GM21360 (cell line): ENCODE data around the gene TRAPPC8.
"Not testable (repeated sequence)": the region's sequence is repeated elsewhere in the genome, so short reads cannot be mapped to it uniquely, and the experiment has no call there.

Source experiments
- ATAC-seq: cut with Tn5 transposase; IDR thresholded peaks from one replicate; pipeline ENCODE4 v1.9.1; 2021; ENCODE audit warnings: mild to moderate bottlenecking, moderate library complexity; ENCODE audit not compliant: unreplicated experiment

The TRAPPC8 gene

DNA sequence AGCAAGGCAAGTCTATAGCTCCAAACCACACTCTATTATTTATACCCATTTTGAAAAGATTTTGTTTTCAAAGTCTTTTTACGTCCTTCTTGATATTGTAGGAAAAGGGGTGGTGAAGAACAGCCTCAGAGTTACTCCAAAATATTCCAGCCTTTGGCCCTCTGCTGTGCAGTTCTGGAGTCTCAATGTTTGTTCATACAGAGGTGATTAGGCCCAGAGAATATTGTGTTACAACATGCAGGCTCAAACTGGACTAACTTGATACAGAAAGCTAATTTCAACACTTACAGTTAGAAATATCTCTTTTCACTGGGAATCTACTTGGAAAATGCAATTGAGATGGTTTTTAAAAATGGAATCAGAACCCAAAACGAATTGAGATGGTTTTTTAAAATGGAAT lies 141.8 kb downstream of the TRAPPC8 start:
- no peak for ATAC-seq

DNA sequence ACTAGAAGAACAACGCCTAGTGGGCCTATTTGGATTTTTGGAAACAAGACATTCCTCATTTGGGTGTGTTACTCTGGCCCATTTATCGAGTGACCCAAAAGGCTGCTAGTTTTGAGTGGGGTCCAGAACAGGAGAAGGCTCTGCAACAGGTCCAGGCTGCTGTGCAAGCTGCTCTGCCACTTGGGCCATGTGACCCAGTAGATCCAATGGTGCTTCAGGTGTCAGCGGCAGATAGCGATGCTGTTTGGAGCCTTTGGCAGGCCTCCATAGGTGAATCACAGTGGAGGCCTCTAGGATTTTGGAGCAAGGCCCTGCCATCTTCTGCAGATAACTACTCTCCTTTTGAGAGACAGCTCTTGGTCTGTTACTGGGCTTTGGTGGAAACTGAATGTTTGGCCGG lies 143.7 kb downstream of the TRAPPC8 start:
- ATAC-seq, result not testable (repeated sequence)

DNA sequence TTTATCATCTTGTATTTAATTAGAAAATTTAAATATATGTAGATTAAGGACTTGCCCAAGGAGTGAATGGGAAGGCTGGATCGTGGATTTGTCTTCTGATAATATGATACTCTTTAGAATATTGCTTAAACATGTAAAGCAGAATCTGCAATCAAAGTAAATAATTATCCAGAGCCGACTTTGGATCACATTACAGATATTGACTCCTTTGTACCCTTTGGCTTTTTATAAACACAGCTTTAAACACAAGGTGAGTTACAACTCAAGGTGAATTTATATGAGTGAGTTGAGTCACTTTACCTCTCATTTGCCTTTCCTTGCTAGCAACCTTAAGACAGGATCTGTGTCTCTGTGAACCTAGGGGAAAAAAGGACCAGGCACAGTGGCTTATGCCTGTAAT lies 144.5 kb downstream of the TRAPPC8 start:
- no peak for ATAC-seq

DNA sequence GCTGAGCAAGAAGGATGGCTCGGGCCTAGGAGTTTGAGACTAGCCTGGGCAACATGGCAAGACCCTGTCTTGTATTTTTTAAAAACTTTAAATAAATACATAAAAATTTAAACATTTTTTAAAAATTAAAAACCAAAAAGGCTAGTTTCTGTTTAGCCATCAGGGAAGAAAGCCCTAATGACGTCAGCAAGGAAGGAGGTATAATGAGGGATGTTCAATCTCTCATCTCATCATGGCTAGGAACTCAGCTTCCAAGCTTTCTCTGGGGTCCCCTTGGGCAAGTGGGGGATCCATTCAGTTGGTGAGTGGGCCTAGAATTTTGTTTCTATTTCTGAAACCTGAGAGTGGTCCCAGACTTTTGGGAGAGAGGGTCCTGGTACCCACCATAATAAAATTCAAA lies 147.2 kb downstream of the TRAPPC8 start:
- ATAC-seq, result no peak

DNA sequence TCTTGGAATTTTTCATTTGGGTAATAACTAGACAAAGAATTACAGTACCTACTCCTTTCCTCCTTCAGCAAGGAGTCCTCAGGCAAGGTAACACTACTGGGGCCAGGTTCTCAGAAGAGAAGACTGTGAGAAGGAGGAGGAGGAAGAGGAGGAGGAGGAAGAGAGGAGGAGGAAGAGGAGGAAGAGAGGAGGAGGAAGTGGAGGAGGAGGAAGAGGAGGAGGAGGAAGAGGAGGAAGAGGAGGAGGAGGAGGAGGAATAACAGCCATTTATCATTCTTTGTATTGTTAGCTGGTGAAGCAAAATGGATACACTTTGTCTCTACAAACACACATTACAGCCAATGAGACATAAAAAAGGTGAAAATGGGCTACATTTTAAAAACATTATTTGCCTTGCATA lies 149.4 kb downstream of the TRAPPC8 start:
- ATAC-seq, result no peak

DNA sequence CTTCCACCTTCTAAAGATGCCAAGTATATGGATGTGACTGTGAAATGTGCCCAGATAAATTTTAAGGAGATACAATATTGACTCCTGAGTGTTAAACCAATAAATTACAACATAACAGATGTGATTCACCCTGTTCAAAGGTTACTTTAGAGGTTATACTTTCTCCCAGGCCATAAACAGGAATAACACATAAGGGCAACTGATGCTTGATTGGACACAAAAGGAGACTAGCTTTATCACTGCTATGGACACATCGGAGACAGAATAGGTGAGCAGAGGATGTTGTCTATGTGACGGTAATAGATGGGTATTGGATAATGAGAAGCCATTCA lies 150.4 kb downstream of the TRAPPC8 start:
- no peak for ATAC-seq

DNA sequence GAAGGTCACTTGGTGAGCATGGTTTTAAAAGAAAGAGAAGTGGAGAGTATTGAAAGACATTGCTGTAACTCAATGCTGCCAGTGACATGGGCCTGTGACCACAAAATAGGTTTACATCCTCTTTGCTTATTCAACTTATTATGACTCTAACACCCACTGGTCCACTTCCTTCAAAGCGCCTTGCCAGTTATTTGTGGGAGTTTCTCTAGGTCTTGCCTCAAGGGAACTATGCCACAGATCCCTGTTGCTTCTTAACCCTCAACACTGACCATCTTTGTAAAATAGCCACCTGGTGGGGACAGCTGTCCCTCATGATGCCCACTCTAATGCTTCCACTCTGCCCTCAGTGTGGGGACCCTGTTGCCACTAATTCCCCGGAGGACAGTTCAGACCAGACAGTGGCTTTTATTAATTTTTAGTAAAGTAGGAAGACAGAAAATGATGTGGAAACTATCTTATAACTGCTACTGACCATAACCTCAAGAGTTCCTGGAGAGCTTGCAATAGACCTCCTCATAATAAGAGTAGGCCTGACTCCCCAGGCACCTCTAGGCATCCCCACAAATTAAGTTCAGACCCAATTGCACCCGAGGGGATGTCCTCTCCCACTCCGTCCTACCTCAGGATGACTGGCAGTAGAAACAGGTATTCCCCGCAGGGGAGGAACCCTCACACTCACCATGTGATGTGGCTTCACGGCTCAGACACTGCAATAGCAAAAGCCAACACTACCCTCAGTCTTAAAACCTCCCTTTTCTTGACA lies 150.9 kb downstream of the TRAPPC8 start:
- ATAC-seq, result peak; percentile 95

DNA sequence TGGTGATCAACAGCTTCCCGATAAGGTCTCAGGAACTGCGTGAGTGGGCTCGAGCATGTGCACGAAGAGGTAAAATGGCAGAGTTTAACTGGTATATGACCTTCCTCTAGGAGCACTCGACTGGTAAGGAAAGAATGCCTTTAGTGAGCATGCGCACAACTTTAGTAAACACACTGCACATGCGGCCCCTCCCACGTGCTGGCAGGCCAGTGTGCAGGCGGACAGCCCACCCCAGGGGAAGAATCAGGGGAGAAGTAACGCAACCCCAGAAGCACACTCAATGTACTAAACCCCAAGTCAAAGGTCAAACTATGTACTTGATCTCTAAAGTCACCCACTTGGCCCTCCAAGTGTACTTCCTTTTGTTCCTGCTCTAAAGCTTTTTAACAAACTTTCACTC lies 153.5 kb downstream of the TRAPPC8 start:
- no peak for ATAC-seq

DNA sequence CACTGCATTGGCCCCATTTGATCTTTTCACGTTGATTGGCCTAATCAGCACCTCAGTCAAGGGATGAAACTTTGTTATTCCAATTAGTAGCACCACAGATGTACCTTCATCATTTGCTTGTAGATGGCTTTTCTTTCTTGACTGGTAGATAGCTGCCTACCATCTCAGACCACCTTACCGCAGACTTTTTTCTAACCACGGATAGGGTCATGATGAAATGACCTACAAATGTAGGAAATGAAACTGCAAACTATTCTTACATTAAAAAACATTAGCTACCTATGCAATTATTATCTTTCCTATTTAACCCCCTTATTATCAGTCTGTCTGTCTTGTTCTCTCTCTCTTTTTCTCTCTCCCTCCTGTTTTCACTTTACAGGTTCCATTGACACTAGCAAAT lies 159.9 kb downstream of the TRAPPC8 start:
- ATAC-seq, result no peak
